Heart right ventricle (tissue), 16 donors: Measurements from ENCODE around the gene CTBP2. TPM values are rescaled to one million over a fixed set of nuclear protein-coding genes. Genes with fewer than 3 reads are reported as not detected.
"Not testable (repeated sequence)": the region's sequence is repeated elsewhere in the genome, so short reads cannot be mapped to it uniquely, and the experiment has no call there.

Experiments
- ATAC-seq, 8 donors: fragments of 200-7000 bp; cut with Tn5 transposase; one replicate each; pipeline ENCODE4 v1.9.1; 2020; ENCODE audit warnings: mild to moderate bottlenecking in 8 of 8, moderate library complexity in 8 of 8, moderate number of reproducible peaks in 1 of 8
- DNase-seq, 2 donors: peaks; one replicate each; pipeline ENCODE4 v3.0.0-alpha.2; 2020
- H3K27ac ChIP-seq, 10 donors: fragments of 200-600 bp; sonication (generic) in 2 of 10; one replicate each; pipeline versions ENCODE4 v1.5.0 to v1.8.0; 2020 to 2022; ENCODE audit warnings: mild to moderate bottlenecking in 3 of 10
- H3K27me3 ChIP-seq, 7 donors: fragments of 200-600 bp; one replicate each; pipeline ENCODE4 v1.8.0; 2021 to 2022; ENCODE audit warnings: mild to moderate bottlenecking in 2 of 7
- H3K36me3 ChIP-seq, 9 donors: fragments of 200-600 bp; sonication (generic) in 1 of 9; one replicate each; pipeline versions ENCODE4 v1.5.0 to v1.8.0; 2020 to 2022; ENCODE audit warnings: mild to moderate bottlenecking in 2 of 9
- H3K4me1 ChIP-seq, 9 donors: fragments of 200-600 bp; sonication (generic) in 1 of 9; one replicate each; pipeline versions ENCODE4 v1.5.0 to v1.8.0; 2020 to 2022; ENCODE audit warnings: mild to moderate bottlenecking in 4 of 9
- H3K4me3 ChIP-seq, 10 donors: fragments of 200-600 bp; sonication (generic) in 2 of 10; one replicate each; pipeline versions ENCODE4 v1.5.0 to v1.8.0; 2020 to 2022; ENCODE audit warnings: mild to moderate bottlenecking in 7 of 10, moderate library complexity in 2 of 10
- H3K9me3 ChIP-seq, 11 donors: fragments of 200-600 bp in 10 of 11; sonication (generic) in 2 of 11; one replicate each; pipeline versions ENCODE4 v1.5.0 to v1.8.0; 2013 to 2022; ENCODE audit warnings: mild to moderate bottlenecking in 2 of 11, control low read depth in 1 of 11, moderate library complexity in 1 of 11
- WGBS, 2 donors: extraction: QIAGEN DNeasy Blood & Tissue Kit; methylation state at CpG; one replicate each; pipeline ENCODE4 v1.1.7; 2013; ENCODE audit warnings: inconsistent platforms in 1 of 2; 5-methylcytosine and 5-hydroxymethylcytosine counted together
- intact Hi-C, 10 donors: fragments of 100-400 bp; cut with DNase I; formaldehyde crosslinking; loops; one replicate each; pipeline versions ENCODE4 v1.11.1 to v1.14.2; 2022
- polyA plus RNA-seq, 2 donors: library from polyadenylated mRNA; stranded (reverse); fragments of 200-250 nt; gene quantifications; one replicate each; pipeline ENCODE4 v1.2.3, GENCODE V29; 2013
- total RNA-seq, 10 donors: library from RNA; stranded (reverse); fragmentation: NEBNext Ultra II Directional in 3 of 10; extraction: Animal tissue kit (Norgen Biotek cat#: 25700) in 3 of 10; gene quantifications; one replicate each; pipeline versions ENCODE4 v1.2.1 to v1.2.4, GENCODE V29; 2021 to 2023
- TF ChIP-seq, protein P1 (sequence below), 9 donors: fragments of 200-600 bp; sonication (generic) in 2 of 9; IDR thresholded peaks; one replicate each; pipeline versions ENCODE4 v1.5.0 to v1.8.0; 2021 to 2022; ENCODE audit warnings: antibody characterized with exemption in 9 of 9, mild to moderate bottlenecking in 5 of 9, moderate library complexity in 1 of 9
- donor health status: Arrhythmogenic right ventricular cardiomyopathy.
- donor health status: ischemic (EF 13 %, LVEDD 7.1; RV severe dilation, severe dysfunction).
- donor health status: healthy with polysubstance abuse.
- donor health status: DM: no; HTN: yes; CAD: no.
- donor health status: DM: no; HTN: no; CAD: no.
- donor health status: ischemic (EF 25% LVEDD 6.9; RV normal size, moderate dysfunction).
- donor health status: ischemic (EF 25% LVEDD 5.7; RV mildly dilated, moderate dysfunction).
- donor health status: healthy.
- donor health status: DM: yes; HTN: yes; CAD: no.
- donor health status: Ischemic cardiomyopathy.
- donor health status: ischemic (EF 35%, LVEDD 5.7; RV mildly dilated, moderate dysfunction).
- donor health status: nonischemic (EF 11% LVEDD 7.7; RV severe dilation, severe dysfunction).
- donor health status: DM: yes; HTN: yes; CAD: no.
- donor health status: PGD.
- donor health status: ischemic (EF 29% LVEDD 5.4; RV normal size, mild dysfunction).
- donor health status: nonischemic (EF 23%, LVEDD 6.1; RV moderate dilation, normal function).

Gene CTBP2
- total and polyA plus RNA-seq, 12 donors: 14.7 to 36.2 (median 26.0) TPM

DNA sequence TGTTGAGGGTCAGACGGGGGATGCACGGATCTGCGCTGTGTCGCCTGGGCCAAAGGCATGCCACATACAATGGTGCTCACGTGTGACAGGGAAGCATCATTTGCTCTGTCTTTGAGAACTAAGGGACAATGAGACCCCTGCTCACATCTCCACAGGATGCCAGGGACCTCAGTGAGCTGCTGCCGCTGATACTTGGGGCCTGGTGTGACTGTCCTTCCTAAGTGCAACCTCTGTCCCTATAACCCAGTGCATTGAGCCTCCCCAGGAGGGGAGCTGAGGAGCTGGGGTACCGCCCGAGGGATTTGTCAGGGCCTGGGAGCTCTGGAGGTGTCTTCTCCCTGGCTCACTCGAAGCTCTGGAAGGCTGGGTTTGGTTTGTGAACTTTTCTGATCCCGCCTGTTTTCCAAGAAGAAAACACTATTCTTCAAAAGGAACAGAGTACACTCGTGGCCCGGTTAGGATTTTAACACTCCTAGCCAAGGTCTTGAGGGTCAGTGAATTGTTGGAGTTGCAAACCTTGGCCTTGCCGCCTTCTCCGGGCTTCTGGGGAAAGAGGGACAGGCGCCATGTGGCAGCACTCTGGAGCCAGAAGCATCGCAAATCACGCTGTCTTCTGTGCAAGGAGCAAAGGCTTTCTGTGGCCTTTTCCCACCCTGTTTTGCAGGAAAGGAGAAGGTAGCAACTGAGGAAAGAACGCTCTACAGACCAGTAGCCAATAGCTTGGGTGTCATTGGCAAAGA lies 26.2 kb upstream of the CTBP2 start:
- intact Hi-C loops: no loop called here
- H3K27me3 ChIP-seq: peaks cover 0 to 4% (median 0%) of the 10 kb centered on the region in 7 donors
- DNase-seq (no peak), ATAC-seq (no peak)
- WGBS, 2 donors: 88 to 90% methylated on average over 18 of the region's 18 CpGs
- H3K4me3 ChIP-seq: no peak overlapping the region
- no peaks in the 10 kb centered on the region for H3K9me3 ChIP-seq
- TF ChIP-seq, protein P1, sequence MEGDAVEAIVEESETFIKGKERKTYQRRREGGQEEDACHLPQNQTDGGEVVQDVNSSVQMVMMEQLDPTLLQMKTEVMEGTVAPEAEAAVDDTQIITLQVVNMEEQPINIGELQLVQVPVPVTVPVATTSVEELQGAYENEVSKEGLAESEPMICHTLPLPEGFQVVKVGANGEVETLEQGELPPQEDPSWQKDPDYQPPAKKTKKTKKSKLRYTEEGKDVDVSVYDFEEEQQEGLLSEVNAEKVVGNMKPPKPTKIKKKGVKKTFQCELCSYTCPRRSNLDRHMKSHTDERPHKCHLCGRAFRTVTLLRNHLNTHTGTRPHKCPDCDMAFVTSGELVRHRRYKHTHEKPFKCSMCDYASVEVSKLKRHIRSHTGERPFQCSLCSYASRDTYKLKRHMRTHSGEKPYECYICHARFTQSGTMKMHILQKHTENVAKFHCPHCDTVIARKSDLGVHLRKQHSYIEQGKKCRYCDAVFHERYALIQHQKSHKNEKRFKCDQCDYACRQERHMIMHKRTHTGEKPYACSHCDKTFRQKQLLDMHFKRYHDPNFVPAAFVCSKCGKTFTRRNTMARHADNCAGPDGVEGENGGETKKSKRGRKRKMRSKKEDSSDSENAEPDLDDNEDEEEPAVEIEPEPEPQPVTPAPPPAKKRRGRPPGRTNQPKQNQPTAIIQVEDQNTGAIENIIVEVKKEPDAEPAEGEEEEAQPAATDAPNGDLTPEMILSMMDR (IDR thresholded peaks at IDR 0.05): no peak
- no peaks in the 10 kb centered on the region for H3K36me3 ChIP-seq
- H3K4me1 ChIP-seq: no peaks in the 10 kb centered on the region
- H3K27ac ChIP-seq: no peak overlapping the region

DNA sequence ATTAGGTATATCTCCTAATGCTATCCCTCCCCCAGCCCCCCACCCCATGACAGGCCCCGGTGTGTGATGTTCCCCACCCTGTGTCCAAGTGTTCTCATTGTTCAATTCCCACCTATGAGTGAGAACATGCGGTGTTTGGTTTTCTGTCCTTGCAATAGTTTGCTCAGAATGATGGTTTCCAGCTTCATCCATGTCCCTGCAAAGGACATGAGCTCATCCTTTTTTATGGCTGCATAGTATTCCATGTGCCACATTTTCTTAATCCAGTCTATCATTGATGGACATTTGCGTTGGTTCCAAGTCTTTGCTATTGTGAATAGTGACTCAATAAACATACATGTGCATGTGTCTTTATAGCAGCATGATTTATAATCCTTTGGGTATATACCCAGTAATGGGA lies 18.7 kb upstream of the CTBP2 start:
- not testable (repeated sequence) for H3K27ac ChIP-seq, H3K36me3 ChIP-seq, H3K4me3 ChIP-seq, H3K9me3 ChIP-seq, H3K4me1 ChIP-seq, DNase-seq, H3K27me3 ChIP-seq, ATAC-seq
- WGBS, 2 donors: 97% methylated on average over 1 to 2 of the region's 3 CpGs
- intact Hi-C loops: loop anchor here in 1 of 10 donors (10.0 kb wide), 1 partner anchor 146 kb away; no protein-coding TSS in a partner anchor

DNA sequence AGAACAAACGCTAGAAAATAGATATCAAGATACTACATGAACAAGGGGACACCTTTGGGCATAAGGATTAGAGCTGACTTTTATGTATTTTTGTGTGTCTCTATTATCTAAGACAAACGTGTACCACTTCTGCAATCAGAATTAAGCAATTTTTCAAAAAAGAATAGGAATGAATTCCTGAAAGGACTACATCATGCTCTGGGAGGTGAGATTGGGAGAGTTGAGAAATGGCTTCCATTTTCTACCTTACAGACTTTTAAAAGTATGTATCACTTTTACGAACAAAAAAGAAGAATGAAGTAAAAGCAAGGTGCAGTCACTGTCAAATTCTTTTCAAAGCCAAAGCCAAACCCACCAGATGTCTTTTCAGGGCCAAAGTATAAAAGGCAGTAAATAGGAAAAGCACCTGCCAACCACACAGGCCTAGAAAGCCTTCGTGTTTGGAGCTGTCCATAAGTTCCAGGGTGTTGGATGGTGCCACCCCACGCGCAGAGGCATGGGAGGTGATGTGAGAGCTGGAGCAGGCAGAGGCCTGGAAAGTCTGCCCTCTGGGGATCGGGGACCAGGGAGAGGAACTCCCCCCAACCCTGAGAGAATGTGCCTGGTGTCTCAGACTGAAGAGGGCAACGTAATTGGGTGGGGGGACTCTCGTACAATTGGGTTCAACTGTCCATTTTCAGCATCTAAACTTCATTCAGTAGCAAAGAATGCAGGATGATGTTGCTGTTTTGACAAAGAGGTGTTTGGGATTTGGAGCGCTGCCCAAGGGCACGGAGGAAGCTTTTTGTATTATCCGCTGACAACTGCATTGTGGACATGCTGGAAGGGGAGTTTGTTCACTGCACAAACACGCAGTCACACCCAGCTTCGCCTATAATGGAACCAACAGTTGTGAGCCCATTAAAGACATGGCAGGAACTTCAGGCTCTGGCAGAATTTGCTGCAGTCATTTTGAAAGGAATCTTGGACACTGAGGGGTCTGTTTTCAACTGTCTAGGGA lies 17.6 kb upstream of the CTBP2 start:
- DNase-seq: no peak
- no peaks in the 10 kb centered on the region for H3K4me1 ChIP-seq
- no peak overlapping the region for H3K4me3 ChIP-seq
- peaks cover 0 to 10% (median 5%) of the 10 kb centered on the region in 7 donors for H3K27me3 ChIP-seq
- no peak for ATAC-seq
- intact Hi-C loops: loop anchor here in 1 of 10 donors (10.0 kb wide), 1 partner anchor 147 kb away; no protein-coding TSS in a partner anchor
- H3K9me3 ChIP-seq: peaks cover 0 to 9% (median 0%) of the 10 kb centered on the region in 11 donors
- TF ChIP-seq, protein P1 (IDR thresholded peaks at IDR 0.05): no peak
- 79 to 82% methylated on average over 14 of the region's 14 CpGs for WGBS, 2 donors
- H3K27ac ChIP-seq: no peak overlapping the region
- H3K36me3 ChIP-seq: no peaks in the 10 kb centered on the region

DNA sequence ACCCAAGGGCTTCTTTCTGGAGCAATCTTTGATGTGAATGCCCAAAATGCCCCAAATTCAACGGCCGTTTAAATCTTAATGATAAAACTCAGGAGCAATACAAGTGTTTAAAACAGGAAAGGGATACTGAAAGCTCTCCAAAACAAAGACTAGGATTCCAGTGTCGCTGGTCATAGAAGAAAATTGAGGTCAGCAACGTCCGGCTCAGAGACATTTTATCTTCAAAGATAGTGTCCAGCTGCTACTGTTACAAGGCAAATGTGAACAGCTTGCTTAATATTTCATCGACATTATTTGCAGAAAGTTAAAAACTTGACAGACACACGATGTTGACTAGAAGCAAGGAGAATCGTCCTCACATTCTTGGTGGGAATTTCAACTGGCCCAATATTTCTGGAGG lies 15.4 kb upstream of the CTBP2 start:
- DNase-seq (no peak), ATAC-seq (peak in 5 of 8 donors; percentile 37 to 55 (median 47))
- Histone ChIP-seq H3K9me3 (peaks cover 0 to 9% (median 0%) of the 10 kb centered on the region in 11 donors), H3K4me1 (no peaks in the 10 kb centered on the region), H3K27me3 (peaks cover 0 to 10% (median 5%) of the 10 kb centered on the region in 7 donors), H3K4me3 (no peak overlapping the region), H3K36me3 (no peaks in the 10 kb centered on the region), H3K27ac (peak overlapping the region in 1 of 10 donors; percentile 9)
- TF ChIP-seq, protein P1 (IDR thresholded peaks at IDR 0.05): no peak
- 36 to 51% methylated on average over 8 of the region's 8 CpGs for WGBS, 2 donors
- intact Hi-C loops: loop anchor here in 1 of 10 donors (10.0 kb wide), 1 partner anchor 149 kb away; no protein-coding TSS in a partner anchor
